ENCODE measurements around the gene RHEB. TPM values are rescaled to one million over a fixed set of nuclear protein-coding genes. Genes with fewer than 3 reads are reported as not detected.

RHEB gene
- total and polyA plus RNA-seq, 2 donors (not counting 3 experiments of a cell fraction or from before 2014, with no cell fraction given), result 59.4 to 108 TPM

DNA sequence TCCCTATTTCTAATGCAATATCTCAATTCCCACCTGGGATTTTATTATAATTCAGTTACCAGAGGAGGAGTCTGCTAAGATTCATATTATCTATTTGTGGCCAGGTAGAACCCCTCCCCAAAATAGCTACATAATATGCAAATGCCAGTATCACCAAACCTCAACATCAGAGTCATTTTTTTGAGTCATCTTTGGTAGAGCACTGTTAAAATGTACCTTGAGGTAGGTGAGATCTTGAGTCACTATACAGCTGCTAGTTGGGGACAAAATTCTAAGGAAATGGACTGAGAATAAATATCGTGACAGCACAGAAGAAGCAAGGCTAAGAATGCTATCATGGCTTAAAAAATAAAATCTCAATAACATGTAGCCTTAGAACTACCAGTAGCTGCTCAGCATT lies 75.1 kb downstream of the RHEB start:
- ChIA-PET CTCF (interaction anchor here (0.8 to 2.1 kb wide), 2 partner anchors 15 to 78 kb away, joined by 3 to 7 read pairs; no protein-coding TSS in a partner anchor), POLR2A (no interaction called here)
- Histone ChIP-seq H3K9ac (replicated peaks; ENCODE audit: extremely low read depth, insufficient read depth, low read length) (no peak overlapping the region), H3K27me3 (ENCODE audit: control insufficient read depth in 2 of 2, insufficient read depth in 2 of 2, low read length in 2 of 2) (peaks cover 17 to 23% of the 10 kb centered on the region in 2 experiments), H3K79me2 (ENCODE audit: control insufficient read depth, insufficient read depth, low read length) (no peaks in the 10 kb centered on the region), H4K20me1 (replicated peaks; ENCODE audit: control insufficient read depth, extremely low read depth, insufficient read depth, low read length) (no peaks in the 10 kb centered on the region), H3K4me2 (ENCODE audit: insufficient read depth, low read length) (no peak overlapping the region), H3K27ac (ENCODE audit: insufficient read depth, low read depth, low read length) (no peak overlapping the region), H2AFZ (ENCODE audit: low read depth, low read length) (no peak overlapping the region), H3K9me1 (replicated peaks; ENCODE audit: control insufficient read depth, extremely low read depth, insufficient read depth, low read length) (no peaks in the 10 kb centered on the region), H3K4me1 (ENCODE audit: control insufficient read depth, extremely low read depth, insufficient read depth, low read length) (no peaks in the 10 kb centered on the region), H3K4me3 (replicated peaks in 1 of 3; ENCODE audit: insufficient read depth in 1 of 3, low read depth in 1 of 3, low read length in 3 of 3) (no peak overlapping the region), H3K36me3 (ENCODE audit: control insufficient read depth in 2 of 2, extremely low read depth in 1 of 2, insufficient read depth in 2 of 2, low read length in 2 of 2) (no peaks in the 10 kb centered on the region), H3K9me3 (replicated peaks; ENCODE audit: control insufficient read depth, insufficient read depth, low read length) (no peaks in the 10 kb centered on the region)
- DNase-seq (ENCODE audit: low read depth, low spot score) (no peak), FAIRE-seq (no peak)
- no TSS peak for BruUV-seq (replicated peaks)
- TF ChIP-seq EZH2 (IDR thresholded peaks at IDR 0.05; ENCODE audit: borderline replicate concordance, low read depth, low read length, severe bottlenecking) (no peak), POLR2A (IDR thresholded peaks at IDR 0.05; ENCODE audit: low read depth, low read length) (no peak)
- intact Hi-C loops (cut with micrococcal nuclease) (no loop called here), dilution Hi-C loops (cut with MboI; ENCODE audit: extremely low pct_ligation_motif_present, low sequenced_read_pairs) (no loop called here)

DNA sequence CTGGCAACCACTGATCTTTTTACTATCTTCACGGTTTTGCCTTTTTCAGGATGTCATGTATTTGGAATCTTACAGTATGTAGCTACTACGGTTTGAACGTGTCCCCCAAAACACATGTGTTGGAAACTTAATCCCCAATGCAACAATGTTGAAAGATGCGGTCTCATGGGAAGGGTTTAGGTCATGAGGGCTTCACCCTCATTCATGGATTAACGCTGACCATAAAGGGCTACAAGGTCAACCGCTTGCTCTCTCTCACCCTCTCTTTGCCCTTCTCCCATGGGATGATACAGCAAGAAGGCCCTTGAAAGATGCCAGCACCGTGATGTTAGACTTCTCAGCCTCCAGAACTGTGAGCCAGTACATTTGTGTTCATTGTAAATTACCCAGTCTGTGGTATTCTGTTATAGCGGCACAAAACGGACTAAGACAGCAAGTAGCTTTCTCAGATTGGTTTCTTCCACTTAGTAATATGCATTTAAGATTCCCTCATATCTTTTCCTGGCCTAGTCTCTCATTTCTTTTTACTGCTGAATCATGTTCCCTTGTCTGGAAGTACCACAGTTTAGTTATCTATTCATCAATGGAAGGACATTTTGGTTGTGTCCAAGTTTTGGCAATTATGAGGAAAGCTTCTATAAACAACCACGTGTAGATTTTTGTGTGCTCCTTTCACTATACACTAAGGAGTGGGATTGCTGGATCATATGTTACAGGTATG lies 76.8 kb downstream of the RHEB start:
- no TSS peak for BruUV-seq (replicated peaks)
- dilution Hi-C loops (cut with MboI; ENCODE audit: extremely low pct_ligation_motif_present, low sequenced_read_pairs), result no loop called here
- TF ChIP-seq EZH2 (IDR thresholded peaks at IDR 0.05; ENCODE audit: borderline replicate concordance, low read depth, low read length, severe bottlenecking), result no peak
- TF ChIP-seq GATA2 (IDR thresholded peaks at IDR 0.05; ENCODE audit: insufficient read depth, insufficient read length, low read depth, low read length), result no peak
- no peak for TF ChIP-seq CTCF (IDR thresholded peaks at IDR 0.05; ENCODE audit: extremely low read depth in 1 of 2, insufficient read depth in 1 of 2, low read depth in 1 of 2, low read length in 2 of 2)
- TF ChIP-seq POLR2AphosphoS5 (IDR thresholded peaks at IDR 0.05; ENCODE audit: insufficient read depth, low read depth, low read length), result no peak
- TF ChIP-seq JUN (IDR thresholded peaks at IDR 0.05; ENCODE audit: borderline replicate concordance, insufficient read depth, insufficient read length, low read depth), result no peak
- TF ChIP-seq FOS (IDR thresholded peaks at IDR 0.05; ENCODE audit: borderline replicate concordance, insufficient read depth, low read length), result no peak
- TF ChIP-seq MYC (IDR thresholded peaks at IDR 0.05; ENCODE audit: low read depth, low read length), result no peak
- TF ChIP-seq, protein P1, sequence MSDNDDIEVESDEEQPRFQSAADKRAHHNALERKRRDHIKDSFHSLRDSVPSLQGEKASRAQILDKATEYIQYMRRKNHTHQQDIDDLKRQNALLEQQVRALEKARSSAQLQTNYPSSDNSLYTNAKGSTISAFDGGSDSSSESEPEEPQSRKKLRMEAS (IDR thresholded peaks at IDR 0.05; ENCODE audit: insufficient read depth, insufficient read length), result no peak
- no peak for TF ChIP-seq POLR2A (IDR thresholded peaks at IDR 0.05; ENCODE audit: low read depth, low read length)
- H4K20me1 ChIP-seq (replicated peaks; ENCODE audit: control insufficient read depth, extremely low read depth, insufficient read depth, low read length), result no peaks in the 10 kb centered on the region
- no peak overlapping the region for H2AFZ ChIP-seq (ENCODE audit: low read depth, low read length)
- intact Hi-C loops (cut with micrococcal nuclease), result no loop called here
- H3K27ac ChIP-seq (ENCODE audit: insufficient read depth, low read depth, low read length), result no peak overlapping the region
- H3K9me1 ChIP-seq (replicated peaks; ENCODE audit: control insufficient read depth, extremely low read depth, insufficient read depth, low read length), result no peaks in the 10 kb centered on the region
- H3K9ac ChIP-seq (replicated peaks; ENCODE audit: extremely low read depth, insufficient read depth, low read length), result no peak overlapping the region
- CTCF ChIA-PET, result interaction anchor here (1.2 to 2.1 kb wide), 3 partner anchors 17 to 76 kb away, joined by 3 to 7 read pairs (median 4); no protein-coding TSS in a partner anchor
- no peaks in the 10 kb centered on the region for H3K9me3 ChIP-seq (replicated peaks; ENCODE audit: control insufficient read depth, insufficient read depth, low read length)
- no peak for DNase-seq (ENCODE audit: low read depth, low spot score)
- no peaks in the 10 kb centered on the region for H3K36me3 ChIP-seq (ENCODE audit: control insufficient read depth in 2 of 2, extremely low read depth in 1 of 2, insufficient read depth in 2 of 2, low read length in 2 of 2)
- no peak overlapping the region for H3K4me3 ChIP-seq (replicated peaks in 1 of 3; ENCODE audit: insufficient read depth in 1 of 3, low read depth in 1 of 3, low read length in 3 of 3)
- peaks cover 28 to 34% of the 10 kb centered on the region in 2 experiments for H3K27me3 ChIP-seq (ENCODE audit: control insufficient read depth in 2 of 2, insufficient read depth in 2 of 2, low read length in 2 of 2)
- no peak overlapping the region for H3K4me2 ChIP-seq (ENCODE audit: insufficient read depth, low read length)
- POLR2A ChIA-PET, result no interaction called here
- no peaks in the 10 kb centered on the region for H3K79me2 ChIP-seq (ENCODE audit: control insufficient read depth, insufficient read depth, low read length)
- FAIRE-seq, result no peak
- no peaks in the 10 kb centered on the region for H3K4me1 ChIP-seq (ENCODE audit: control insufficient read depth, extremely low read depth, insufficient read depth, low read length)

Data from endothelial cell of umbilical vein (primary cell).